AG09309 (cell line): Measurements from ENCODE around the gene MYORG.

Experiments
- DNase-seq: peaks from one replicate; pipeline ENCODE4 v3.0.0-alpha.2; 2010; ENCODE audit warnings: low read depth
- H3K4me3 ChIP-seq: 2 replicates; pipeline ENCODE4 v1.5.1; 2011; ENCODE audit warnings: mild to moderate bottlenecking, low read depth, low read length, moderate library complexity; ENCODE audit not compliant: control insufficient read depth
- CTCF ChIP-seq: IDR thresholded peaks from 2 replicates; pipeline ENCODE4 v1.5.1; 2011; ENCODE audit warnings: mild to moderate bottlenecking, low read depth, low read length, inconsistent platforms; ENCODE audit not compliant: insufficient read depth, control insufficient read depth; ENCODE audit errors: missing control alignments

Gene MYORG

GRCh38 chr9:34408173-34408572 lies 31.5 kb upstream of the MYORG start:
- no peak for TF ChIP-seq CTCF
- H3K4me3 ChIP-seq: no peak overlapping the region

GRCh38 chr9:34406219-34406618 lies 29.5 kb upstream of the MYORG start:
- no peak overlapping the region for H3K4me3 ChIP-seq
- no peak for TF ChIP-seq CTCF
- DNase-seq: no peak

More at GRCh38 chr9:34408173-34408572, 31.5 kb upstream of the MYORG start:
- no peak for DNase-seq

- no peak for DNase-seq
- H3K4me3 ChIP-seq: no peak overlapping the region
- TF ChIP-seq CTCF: no peak
Observed at GRCh38 chr9:34405719-34406118, 29.0 kb upstream of the MYORG start.

- no peak overlapping the region for H3K4me3 ChIP-seq
- DNase-seq: no peak
- TF ChIP-seq CTCF: peak; percentile 98
Observed at GRCh38 chr9:34403554-34404380, 27.1 kb upstream of the MYORG start.

GRCh38 chr9:34400686-34401602 lies 24.2 kb upstream of the MYORG start:
- no peak for TF ChIP-seq CTCF
- DNase-seq: no peak
- H3K4me3 ChIP-seq: no peak overlapping the region

- DNase-seq: no peak
- H3K4me3 ChIP-seq: no peak overlapping the region
- TF ChIP-seq CTCF: no peak
Observed at GRCh38 chr9:34400275-34400674, 23.6 kb upstream of the MYORG start.
